Muscle layer of colon (tissue), 2 donors: ENCODE measurements around the gene CDHR1.
"Not testable (repeated sequence)": the region's sequence is repeated elsewhere in the genome, so short reads cannot be mapped to it uniquely, and the experiment has no call there.

Experiments used
- H3K27ac ChIP-seq: one replicate; pipeline ENCODE4 v1.7.0; 2013; ENCODE audit warnings: low read depth, mild to moderate bottlenecking, low read length, moderate library complexity
- H3K27me3 ChIP-seq, 2 donors: one replicate each; pipeline ENCODE4 v1.7.0; 2013; ENCODE audit warnings: low read length in 2 of 2, mild to moderate bottlenecking in 2 of 2; ENCODE audit not compliant: insufficient read depth in 2 of 2, control insufficient read depth in 1 of 2
- H3K36me3 ChIP-seq: one replicate; pipeline ENCODE4 v1.7.0; 2013; ENCODE audit warnings: mild to moderate bottlenecking, low read length; ENCODE audit not compliant: insufficient read depth
- H3K4me1 ChIP-seq: one replicate; pipeline ENCODE4 v1.7.0; 2013; ENCODE audit warnings: mild to moderate bottlenecking, low read length; ENCODE audit not compliant: insufficient read depth
- H3K4me3 ChIP-seq, 2 donors: one replicate each; pipeline ENCODE4 v1.7.0; 2013; ENCODE audit warnings: low read length in 2 of 2, low read depth in 1 of 2, mild to moderate bottlenecking in 1 of 2, moderate library complexity in 1 of 2
- H3K9ac ChIP-seq: one replicate; pipeline ENCODE4 v1.7.0; 2013; ENCODE audit warnings: low read length
- H3K9me3 ChIP-seq: one replicate; pipeline ENCODE4 v1.7.0; 2013; ENCODE audit warnings: mild to moderate bottlenecking, low read length
- donor health status: abdominal sarcoma.
- donor health status: Adenocarcinoma of cecum.

Gene CDHR1

DNA sequence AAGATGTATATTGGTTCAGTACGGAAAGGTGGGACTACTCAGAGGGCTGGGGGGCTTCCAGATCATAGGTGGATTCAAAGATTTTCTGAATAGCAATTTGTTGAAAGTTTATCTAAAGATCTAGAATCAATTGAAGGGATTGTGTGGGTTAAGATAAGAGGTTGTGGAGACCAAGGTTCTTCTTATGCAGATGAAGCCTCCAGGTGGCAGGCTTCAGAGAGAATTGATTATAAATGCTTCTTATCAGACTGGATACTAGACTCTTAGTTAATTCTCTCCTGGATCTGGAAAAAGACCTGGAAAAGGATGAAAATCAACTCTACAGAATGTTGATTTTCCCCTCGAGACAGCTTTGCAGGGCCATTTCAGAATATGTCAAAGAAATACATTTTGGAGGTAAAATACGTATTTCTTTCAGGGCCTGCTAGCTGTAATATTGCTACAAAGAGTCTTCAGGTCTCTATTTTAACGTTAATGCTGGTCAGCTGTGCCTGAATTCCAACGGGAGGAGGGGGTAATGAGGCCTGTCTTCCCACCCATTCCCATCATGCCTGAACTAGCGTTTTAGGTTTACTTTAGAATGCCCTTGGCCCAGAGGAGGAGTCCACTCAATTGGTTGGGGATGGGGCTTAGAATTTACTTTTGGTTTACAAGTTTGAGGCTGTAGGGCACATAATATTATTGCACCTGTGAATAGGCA, 33.5 kb upstream of the CDHR1 start:
- no peaks in the 10 kb centered on the region for H3K9me3 ChIP-seq
- no peak overlapping the region for H3K4me3 ChIP-seq
- no peak overlapping the region for H3K9ac ChIP-seq
- H3K27me3 ChIP-seq, result no peaks in the 10 kb centered on the region
- H3K27ac ChIP-seq, result no peak overlapping the region
- H3K36me3 ChIP-seq, result no peaks in the 10 kb centered on the region
- H3K4me1 ChIP-seq, result no peaks in the 10 kb centered on the region

DNA sequence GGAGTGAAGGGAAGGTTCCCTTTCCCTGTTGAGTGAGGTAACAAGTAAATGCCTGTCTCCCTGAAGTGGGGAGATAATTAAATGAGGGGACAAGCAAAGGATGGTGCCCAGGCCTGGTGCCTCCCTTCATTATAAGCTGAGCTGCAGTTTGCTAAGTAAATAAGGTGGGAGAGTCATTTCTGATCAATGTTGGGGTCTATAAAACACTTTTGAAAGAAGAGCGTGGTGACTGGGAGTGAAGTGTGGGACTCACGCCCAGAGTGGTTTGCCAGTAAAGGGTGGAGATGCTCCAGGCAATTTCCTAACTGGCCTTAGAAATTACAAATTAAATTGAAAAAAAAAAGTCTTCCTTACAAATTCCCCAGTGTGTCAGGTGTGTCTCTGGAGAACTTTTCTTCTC, 30.3 kb upstream of the CDHR1 start:
- Histone ChIP-seq H3K27me3 (no peaks in the 10 kb centered on the region), H3K27ac (no peak overlapping the region), H3K9ac (no peak overlapping the region)

DNA sequence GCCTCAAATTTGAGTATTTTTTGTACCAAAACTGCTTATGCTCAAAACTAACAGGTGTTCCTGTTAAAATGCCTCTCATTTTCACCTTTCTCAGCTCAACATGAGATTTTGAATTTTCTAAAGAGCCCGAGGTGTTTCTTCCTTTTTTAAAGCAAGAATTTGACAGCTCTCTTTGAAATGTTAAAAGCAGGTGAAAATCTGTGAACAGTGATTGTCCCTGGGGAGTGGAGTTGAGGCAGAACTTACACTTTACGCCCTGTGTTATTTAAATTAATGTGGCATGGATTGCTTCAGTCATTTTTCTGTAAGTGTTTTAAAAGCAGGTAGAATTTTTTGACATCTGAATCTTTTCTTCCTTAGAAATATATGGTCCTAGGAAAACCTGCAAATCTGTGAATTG, 29.9 kb upstream of the CDHR1 start:
- Histone ChIP-seq H3K36me3 (no peaks in the 10 kb centered on the region), H3K27ac (no peak overlapping the region), H3K4me1 (no peaks in the 10 kb centered on the region), H3K9ac (no peak overlapping the region), H3K4me3 (no peak overlapping the region), H3K27me3 (no peaks in the 10 kb centered on the region), H3K9me3 (no peaks in the 10 kb centered on the region)

More for the DNA sequence above, 30.3 kb upstream of the CDHR1 start:
- no peaks in the 10 kb centered on the region for H3K9me3 ChIP-seq
- H3K36me3 ChIP-seq, result no peaks in the 10 kb centered on the region
- no peak overlapping the region for H3K4me3 ChIP-seq
- H3K4me1 ChIP-seq, result no peaks in the 10 kb centered on the region

DNA sequence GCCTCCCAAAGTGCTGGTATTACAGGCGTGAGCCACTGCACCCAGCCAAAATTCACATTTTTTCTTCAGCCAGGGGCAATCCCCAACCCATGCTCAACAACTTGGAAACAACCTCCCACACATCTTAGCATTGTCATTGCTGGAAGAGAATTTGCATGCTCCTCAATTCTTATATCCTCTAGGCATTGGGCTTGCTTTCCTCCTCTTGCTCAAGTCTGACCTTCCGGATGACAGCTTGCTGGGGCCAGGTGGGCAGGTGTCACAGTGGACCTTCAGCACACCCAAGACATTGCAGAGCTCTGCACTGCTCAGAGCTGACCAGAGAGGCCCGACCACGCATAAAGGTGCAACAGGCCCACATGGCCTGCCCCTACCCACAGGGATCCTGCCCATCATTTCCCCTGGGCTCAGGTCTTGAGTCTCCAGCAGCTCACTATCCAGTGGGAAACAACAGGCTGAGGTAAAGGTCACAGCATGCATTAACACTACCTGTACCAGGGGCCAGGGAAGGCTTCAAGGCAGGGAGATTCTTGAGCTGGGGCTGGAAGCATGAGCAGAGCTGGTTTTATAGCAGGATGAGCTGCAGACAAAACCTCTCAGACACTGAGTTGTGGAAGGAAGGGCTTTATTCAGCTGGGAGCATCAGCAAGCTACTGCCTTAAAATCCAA, 27.6 kb upstream of the CDHR1 start:
- H3K27ac ChIP-seq, result no peak overlapping the region
- H3K9me3 ChIP-seq, result no peaks in the 10 kb centered on the region
- no peaks in the 10 kb centered on the region for H3K4me1 ChIP-seq
- no peaks in the 10 kb centered on the region for H3K27me3 ChIP-seq
- no peak overlapping the region for H3K9ac ChIP-seq
- no peak overlapping the region for H3K4me3 ChIP-seq
- H3K36me3 ChIP-seq, result no peaks in the 10 kb centered on the region

DNA sequence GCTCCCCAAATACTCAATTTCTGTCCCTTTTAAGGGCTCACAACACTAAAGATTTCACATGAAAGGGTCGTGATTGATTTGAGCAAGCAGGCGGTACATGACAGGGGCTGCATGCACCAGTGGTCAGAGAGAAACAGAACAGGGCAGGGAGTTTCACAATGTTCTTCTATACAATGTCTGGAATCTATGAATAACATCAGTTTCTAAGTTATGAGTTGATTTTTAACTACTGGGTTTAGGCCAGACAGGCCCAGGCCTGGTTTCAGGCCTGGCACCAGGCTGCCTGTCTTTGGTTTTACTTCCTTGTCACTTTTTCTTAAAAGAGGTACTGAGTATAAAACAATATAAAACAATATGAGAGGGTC, 27.1 kb upstream of the CDHR1 start:
- H3K9me3 ChIP-seq, H3K4me3 ChIP-seq, H3K27ac ChIP-seq: not testable (repeated sequence)

DNA sequence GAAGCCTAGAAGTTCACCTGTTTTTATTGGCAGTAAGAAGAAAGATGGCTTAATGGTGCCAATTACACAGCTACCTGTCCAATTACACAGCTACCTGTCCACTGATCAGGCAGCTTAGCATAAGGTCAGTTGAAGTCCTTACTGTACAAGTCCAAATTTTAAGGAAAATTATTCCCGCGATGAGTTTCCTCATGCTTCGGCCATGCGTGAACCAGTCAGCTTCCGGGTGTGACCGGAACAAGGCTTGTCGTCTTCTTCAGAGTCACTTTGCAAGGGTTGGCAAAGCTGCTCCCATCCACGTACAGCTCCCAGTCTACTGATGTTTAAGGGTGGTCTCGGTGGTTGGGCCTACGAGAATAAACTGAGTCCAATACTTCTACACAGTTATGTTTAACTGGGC, 26.0 kb upstream of the CDHR1 start:
- not testable (repeated sequence) for H3K27ac ChIP-seq, H3K9ac ChIP-seq, H3K27me3 ChIP-seq, H3K36me3 ChIP-seq, H3K9me3 ChIP-seq, H3K4me3 ChIP-seq, H3K4me1 ChIP-seq

More for the DNA sequence above, 27.1 kb upstream of the CDHR1 start:
- H3K36me3 ChIP-seq, H3K4me1 ChIP-seq, H3K27me3 ChIP-seq, H3K9ac ChIP-seq: not testable (repeated sequence)

DNA sequence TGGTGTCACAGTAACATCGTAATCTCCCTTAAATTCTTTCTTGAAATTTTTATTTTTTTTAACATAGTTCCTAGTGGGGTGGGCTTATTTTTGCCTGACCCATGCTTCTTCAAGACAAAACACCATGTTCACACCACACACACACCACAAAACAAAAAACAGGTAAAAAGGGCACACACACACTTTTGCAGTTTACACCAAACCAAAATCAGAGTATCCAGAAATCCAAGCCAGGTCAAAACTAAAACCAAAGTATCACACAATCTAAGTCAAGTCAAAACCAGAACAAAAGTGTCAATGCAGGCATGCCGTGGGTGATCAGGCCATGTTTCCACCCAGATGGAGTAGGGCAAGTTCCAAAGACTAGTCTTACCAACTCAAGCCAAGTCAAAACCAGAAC, 23.1 kb upstream of the CDHR1 start:
- H3K4me1 ChIP-seq, H3K27me3 ChIP-seq, H3K9me3 ChIP-seq, H3K27ac ChIP-seq, H3K9ac ChIP-seq, H3K4me3 ChIP-seq, H3K36me3 ChIP-seq: not testable (repeated sequence)

DNA sequence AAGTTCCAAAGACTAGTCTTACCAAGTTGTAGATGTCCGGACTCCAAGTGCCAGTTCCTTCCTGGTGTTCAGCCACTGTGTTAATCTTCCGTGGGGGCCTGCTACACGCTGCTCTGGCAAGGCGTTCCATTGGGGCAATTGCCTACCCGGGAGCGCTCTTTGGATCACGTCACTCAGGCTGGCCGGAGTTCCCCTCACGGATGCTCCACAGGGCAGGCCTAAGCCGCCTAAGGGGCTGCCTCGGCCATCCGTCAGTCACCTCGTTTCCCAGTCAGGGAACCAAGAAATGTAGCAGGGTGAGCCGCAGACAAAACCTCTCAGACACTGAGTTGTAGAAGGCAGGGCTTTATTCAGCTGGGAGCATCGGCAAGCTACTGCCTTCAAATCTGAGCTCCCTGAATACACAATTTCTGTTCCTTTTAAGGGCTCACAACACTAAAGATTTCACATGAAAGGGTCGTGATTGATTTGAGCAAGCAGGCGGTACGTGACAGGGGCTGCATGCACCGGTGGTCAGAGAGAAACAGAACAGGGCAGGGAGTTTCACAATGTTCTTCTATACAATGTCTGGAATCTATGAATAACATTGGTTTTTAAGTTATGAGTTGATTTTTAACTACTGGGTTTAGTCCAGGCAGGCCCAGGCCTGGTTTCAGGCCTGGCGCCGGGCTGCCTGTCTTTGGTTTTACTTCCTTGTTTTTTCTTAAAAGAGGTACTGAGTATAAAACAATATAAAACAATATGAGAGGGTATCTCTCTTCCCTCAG, 22.5 kb upstream of the CDHR1 start:
- H3K27ac ChIP-seq, H3K36me3 ChIP-seq, H3K27me3 ChIP-seq, H3K4me1 ChIP-seq, H3K9me3 ChIP-seq, H3K4me3 ChIP-seq, H3K9ac ChIP-seq: not testable (repeated sequence)

DNA sequence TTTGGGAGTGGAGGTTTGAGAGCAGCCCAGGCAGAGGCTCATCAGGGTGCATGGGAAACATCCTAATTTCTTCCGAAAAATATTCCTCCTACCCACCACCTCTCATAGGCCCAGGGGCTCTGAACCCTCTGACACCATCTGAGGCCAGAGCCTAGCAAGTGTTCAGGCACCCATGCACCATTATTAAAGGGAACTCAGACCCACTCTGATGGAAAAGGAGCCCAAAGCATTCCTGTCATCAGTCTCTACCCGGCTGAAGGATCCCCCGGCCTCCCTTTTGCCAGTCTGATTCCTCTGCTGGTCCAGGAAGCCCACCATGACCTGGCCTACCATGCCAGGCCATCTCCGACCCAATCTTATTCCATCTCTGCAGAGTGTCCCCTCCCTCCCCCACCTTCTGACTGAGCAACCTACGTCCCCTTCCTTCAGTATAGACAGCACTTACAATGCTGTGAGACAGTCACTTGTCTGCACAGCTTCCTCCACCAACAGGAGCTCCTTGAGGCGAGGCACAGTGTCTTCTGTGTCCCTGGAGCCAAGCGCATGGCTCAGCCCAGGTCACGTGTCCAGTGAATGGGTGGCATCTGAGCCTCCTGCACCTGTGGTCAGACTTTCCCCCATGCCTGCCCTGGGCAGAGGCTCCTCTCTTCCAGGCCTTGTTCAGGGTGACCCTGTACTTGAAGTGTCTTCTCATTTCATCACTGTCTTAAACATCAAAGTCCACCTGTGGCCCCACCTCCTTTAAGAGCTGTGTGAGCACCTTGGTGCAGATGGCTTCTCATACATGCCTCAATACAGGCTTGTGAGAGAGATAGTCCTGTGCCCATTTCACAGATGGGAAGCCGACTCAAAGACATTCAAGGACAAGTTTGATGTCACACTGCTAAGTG, 21.6 kb upstream of the CDHR1 start:
- no peak overlapping the region for H3K27ac ChIP-seq
- no peaks in the 10 kb centered on the region for H3K36me3 ChIP-seq
- no peak overlapping the region for H3K4me3 ChIP-seq
- no peaks in the 10 kb centered on the region for H3K9me3 ChIP-seq
- H3K9ac ChIP-seq, result no peak overlapping the region
- H3K4me1 ChIP-seq, result no peaks in the 10 kb centered on the region
- H3K27me3 ChIP-seq, result no peaks in the 10 kb centered on the region

DNA sequence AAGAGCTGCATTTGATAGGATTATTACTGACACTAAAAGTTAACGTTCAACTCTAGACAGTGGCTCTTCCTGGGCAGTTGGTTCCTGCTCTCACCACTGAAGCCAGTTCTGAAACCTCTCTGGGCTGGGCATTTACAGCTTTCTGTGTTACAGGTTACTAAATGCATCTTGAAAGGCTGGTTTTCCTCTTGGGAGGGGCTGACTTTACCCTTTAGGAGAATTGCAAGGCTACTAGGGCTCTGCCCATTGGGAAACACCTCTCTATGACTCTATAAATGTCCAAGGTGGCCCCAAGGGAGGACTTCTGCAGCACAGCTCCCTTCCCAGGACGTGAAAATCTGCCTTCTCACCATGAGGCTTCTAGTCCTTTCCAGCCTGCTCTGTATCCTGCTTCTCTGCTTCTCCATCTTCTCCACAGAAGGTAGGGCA, 20.8 kb upstream of the CDHR1 start, which contains the start of gene GPR15LG:
TSS of gene GPR15LG (plus strand) at position 301 of the 429 bp plus-strand sequence. CDS start at position 352, 51 bp downstream.
- H3K9ac ChIP-seq, result no peak within 1 kb of the TSS
- no peaks in the 10 kb centered on the region for H3K4me1 ChIP-seq
- no peaks in the 10 kb centered on the region for H3K9me3 ChIP-seq
- no peak within 1 kb of the TSS for H3K27ac ChIP-seq
- no peaks in the 10 kb centered on the region for H3K27me3 ChIP-seq
- H3K36me3 ChIP-seq, result no peaks in the 10 kb centered on the region
- no peak within 1 kb of the TSS for H3K4me3 ChIP-seq

DNA sequence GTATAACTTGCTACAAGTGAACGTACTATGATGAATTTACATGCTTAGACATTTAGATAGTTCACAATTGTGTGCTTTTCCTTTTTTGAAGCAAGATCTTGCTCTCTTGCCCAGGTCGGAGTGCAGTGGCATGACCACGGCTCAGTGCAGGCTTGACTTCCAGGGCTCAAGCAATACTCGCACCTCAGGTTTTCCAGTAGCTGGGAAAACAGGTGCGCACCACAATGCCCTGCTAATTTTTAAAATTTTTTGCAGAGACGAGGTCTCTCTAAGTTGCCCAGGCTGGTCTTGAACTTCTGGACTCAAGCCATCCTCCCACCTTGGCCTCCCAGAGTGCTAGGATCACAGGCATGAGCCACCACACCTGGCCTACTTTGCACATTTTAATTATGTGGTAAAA, 18.9 kb upstream of the CDHR1 start:
- no peak overlapping the region for H3K9ac ChIP-seq
- H3K27me3 ChIP-seq, result no peaks in the 10 kb centered on the region
- H3K27ac ChIP-seq, result no peak overlapping the region
- peaks cover 6% of the 10 kb centered on the region for H3K4me1 ChIP-seq
- H3K9me3 ChIP-seq, result no peaks in the 10 kb centered on the region
- H3K4me3 ChIP-seq, result no peak overlapping the region
- H3K36me3 ChIP-seq, result no peaks in the 10 kb centered on the region
